Central memory CD4-positive, alpha-beta T cell (primary cell): ENCODE measurements around the gene PTOV1.
A peak's percentile ranks its signal among the peaks of the same experiment; 100 is the strongest.

ENCODE experiments used
- DNase-seq: peaks from one replicate; pipeline ENCODE4 v3.0.0; 2022

PTOV1 gene

DNA sequence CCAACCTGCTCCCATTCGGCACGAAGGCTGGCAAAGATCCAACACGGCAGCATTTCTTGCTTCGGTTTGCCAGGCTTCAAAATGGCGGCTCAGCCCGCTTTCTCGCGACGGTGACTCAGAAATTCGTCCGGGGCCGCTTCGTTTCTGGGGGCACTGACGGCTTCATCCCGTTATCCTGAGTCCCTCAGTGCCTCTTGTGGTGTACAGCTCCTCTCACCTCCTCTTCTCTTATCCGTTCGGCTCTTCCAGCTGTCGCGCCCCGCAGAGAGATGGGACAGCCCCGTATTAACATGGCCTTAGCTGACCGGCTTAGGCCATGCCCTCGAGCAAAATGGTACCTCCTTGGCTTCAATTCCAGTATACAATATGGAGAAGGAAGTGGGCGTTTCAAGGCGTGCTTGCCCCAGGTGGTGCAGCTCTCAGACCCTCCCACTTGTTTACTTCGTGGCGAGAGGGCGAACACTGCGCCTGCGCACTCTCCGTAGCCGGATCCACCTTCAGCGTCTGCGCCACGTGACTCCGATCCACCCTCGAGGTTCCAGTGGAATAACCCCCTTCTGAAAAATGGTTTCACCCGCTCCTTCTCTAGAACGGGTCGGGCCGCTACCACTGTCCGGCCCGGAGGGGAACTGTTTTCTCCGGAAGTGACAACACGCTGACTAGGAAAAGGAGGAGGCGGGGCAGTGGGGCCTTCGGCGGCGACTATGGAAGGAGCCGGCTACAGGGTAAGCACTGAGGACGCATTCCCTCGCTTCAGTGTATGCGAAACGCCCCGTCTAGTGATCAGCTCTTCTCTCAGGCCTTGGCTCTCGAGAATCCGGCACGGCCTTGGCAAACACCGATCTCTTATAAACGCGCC, 26.3 kb downstream of the PTOV1 start, which contains the start of the genes AKT1S1 and TBC1D17:
Gene AKT1S1 (minus strand): TSS at position 336 of the 859 bp plus-strand sequence. CDS start 4,060 bp downstream, outside the sequence.
Gene TBC1D17 (plus strand): TSS at position 683 of the 859 bp plus-strand sequence. CDS start 22 bp downstream, at position 705.
- peak; percentile 100 for DNase-seq

DNA sequence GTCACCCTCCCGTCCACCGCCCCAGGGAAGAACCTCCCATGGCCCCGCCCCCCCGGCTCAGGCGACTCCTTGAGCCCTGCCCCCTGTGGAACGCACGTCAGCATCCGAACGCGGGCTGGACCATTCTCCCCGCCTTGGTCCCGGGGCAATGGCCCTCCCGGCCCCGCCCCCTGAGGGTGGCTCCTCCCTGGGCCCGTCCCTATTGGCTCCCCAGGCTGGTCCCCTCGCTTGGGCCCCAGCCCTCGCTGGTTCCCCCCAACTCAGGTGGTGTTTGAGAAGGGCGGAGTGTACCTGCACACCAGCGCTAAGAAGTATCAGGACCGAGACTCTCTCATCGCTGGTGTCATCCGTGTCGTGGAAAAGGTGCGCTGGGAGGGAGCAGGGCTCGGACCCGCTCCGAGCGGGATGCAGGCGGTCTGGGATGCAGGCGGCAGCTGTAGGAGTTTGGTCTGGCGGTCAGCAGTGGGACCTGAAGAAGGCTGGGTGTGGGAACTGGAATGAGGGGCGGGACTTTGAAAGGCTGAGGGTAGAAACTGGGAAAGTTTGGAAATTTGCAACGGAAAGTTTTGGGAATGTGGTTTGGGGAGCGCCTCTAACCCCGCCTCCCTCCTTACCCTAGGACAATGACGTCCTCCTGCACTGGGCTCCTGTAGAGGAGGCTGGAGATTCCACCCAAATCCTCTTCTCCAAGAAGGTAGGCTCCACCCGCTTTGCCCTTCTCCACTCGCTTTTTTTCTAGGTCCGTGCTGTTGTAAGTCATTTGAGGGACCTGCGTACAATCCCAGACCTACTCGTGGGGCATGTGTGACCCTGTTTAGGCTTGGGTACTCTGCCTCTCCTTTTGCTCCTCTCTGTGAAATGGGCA, 27.2 kb downstream of the PTOV1 start:
- DNase-seq = peak; percentile 97

DNA sequence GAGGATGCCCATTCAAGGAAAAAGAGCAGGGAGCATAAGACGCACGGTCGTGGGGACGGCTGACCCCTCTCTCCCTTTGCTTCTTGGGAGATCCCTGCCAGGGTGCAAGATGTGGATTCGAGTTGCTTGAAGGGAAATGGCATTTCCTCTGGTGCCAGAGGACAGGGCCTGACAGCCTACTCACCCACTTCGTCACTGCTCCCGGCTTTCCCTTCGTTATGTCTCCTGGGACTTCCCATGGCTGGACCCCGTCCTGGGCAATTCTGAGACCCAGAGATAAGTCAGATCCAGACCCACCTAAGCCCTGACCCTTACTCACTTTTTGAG, 27.7 kb downstream of the PTOV1 start:
- DNase-seq = no peak

GRCh38 chr19:49879243-49879963, 28.4 kb downstream of the PTOV1 start:
- DNase-seq = no peak

DNA sequence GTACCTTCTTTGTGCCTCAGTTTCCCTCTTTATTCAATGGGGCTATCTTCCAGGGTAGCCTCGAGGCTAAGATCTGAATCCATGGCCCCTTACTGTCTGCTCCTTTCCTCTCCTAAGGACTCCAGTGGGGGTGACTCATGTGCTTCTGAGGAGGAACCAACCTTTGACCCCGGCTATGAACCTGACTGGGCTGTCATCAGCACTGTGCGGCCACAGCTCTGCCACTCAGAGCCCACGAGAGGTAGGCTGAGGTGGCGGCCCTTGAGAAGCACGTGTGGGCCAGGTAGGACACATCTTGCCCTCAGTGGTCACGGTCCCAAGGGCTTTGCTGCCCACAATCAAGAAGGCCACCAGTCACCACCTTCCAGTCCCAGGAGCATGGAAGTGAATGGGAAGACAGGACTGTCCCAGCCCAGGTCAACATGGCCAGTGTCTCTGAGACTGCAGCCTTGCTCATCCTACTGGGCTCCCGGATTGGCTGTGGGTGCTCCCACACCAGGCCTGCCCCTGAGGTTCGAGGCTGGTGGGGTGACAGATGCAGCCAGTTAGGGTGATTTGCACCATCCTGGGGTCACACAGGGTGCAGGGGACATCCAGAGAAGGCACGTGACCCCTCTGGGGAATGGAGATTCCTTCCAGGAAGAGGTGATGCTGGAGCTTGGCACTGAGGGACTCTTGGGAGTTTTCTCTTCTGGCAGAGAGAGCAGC, 29.4 kb downstream of the PTOV1 start:
- no peak for DNase-seq

GRCh38 chr19:49881186-49881585, 30.2 kb downstream of the PTOV1 start:
- no peak for DNase-seq

- no peak for DNase-seq
These were observed 30.9 kb downstream of the PTOV1 start for GRCh38 chr19:49881672-49882394.

DNA sequence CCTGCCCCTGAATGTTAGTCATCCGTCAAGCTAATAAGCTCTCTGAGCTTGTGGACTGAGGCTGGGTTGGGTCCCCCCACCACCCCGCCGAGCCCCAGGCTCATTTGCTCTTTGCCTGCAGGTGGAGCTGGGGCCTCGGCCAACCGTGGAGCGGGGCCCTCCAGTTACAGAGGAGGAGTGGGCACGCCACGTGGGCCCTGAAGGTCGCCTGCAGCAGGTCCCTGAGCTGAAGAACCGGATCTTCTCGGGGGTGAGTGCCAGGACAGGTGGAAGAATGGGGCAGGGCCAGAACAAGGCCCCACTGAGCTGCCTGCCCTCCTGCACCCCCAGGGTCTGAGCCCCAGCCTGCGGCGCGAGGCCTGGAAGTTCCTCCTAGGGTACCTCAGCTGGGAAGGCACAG, 31.7 kb downstream of the PTOV1 start:
- no peak for DNase-seq

DNA sequence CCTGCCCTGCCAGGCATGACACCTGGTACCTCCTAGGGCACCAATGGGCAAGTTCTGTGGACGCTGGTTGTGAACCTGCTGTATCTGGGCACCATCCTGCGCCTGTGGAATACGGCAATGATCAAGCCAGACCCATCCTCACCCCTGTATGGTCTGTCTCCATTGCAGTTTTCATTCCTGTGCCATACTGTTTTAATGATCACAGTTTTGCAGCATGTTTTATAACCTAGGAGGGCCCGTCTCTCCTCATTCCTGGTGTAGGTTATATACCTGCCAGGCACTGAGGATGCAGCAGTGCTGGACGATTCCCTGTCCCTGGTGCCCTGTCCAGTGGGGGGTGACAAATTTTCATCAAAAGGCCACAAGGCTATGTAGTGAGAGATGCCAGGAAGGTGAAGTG, 32.1 kb downstream of the PTOV1 start:
- no peak for DNase-seq

GRCh38 chr19:49884109-49884508, 33.1 kb downstream of the PTOV1 start:
- DNase-seq = no peak

DNA sequence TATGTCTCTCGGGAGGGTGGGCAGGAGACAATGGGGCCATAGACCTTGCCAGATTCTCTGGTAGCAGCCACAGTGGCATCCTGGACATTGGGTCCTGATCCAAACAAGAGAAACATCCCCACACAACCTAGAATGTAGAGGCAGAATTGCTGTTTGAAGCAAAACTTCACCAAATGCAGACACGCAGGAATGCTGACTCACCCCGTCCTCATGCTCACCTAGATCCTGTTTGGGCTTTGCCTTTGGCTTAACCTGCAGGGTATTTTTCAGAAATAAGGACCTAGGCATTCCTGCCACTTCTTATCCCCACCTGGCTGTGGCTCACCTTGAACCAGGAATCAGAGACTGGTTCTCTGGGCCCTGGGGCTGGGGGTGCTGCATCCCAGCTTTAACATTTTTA, 33.8 kb downstream of the PTOV1 start:
- DNase-seq = no peak

DNA sequence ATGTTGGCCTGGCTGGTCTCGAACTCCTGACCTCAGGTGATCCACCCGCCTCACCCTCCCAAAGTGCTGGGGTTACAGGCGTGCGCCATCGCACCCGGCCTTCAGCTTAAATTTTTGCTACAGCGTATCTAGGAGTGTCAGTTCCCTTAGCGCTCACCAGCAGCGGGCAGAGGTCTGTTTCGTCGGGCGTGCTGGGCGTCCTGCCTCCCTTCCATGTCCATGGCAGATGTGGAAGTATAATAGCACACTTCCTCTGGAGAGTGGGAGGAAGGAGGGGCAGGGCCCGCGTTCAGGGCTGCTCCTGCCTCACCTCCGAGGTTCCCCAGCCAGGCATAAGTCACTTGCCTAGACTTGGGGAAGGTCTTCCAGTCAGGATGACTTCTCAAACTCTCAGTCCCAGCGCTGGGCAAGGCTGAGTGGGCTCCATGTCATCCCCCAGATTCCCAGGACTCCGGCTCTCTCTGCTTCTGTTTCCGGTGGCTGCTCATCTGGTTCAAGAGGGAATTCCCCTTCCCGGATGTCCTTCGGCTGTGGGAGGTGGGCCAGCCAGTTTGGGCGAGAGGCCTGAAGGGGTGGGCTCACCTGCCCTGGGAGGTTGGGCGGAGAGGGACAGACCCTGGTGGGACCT, 36.2 kb downstream of the PTOV1 start:
- DNase-seq = no peak

- no peak for DNase-seq
These were observed 36.9 kb downstream of the PTOV1 start for GRCh38 chr19:49887665-49888509.

GRCh38 chr19:49888510-49888824, 37.5 kb downstream of the PTOV1 start:
- DNase-seq = no peak

DNA sequence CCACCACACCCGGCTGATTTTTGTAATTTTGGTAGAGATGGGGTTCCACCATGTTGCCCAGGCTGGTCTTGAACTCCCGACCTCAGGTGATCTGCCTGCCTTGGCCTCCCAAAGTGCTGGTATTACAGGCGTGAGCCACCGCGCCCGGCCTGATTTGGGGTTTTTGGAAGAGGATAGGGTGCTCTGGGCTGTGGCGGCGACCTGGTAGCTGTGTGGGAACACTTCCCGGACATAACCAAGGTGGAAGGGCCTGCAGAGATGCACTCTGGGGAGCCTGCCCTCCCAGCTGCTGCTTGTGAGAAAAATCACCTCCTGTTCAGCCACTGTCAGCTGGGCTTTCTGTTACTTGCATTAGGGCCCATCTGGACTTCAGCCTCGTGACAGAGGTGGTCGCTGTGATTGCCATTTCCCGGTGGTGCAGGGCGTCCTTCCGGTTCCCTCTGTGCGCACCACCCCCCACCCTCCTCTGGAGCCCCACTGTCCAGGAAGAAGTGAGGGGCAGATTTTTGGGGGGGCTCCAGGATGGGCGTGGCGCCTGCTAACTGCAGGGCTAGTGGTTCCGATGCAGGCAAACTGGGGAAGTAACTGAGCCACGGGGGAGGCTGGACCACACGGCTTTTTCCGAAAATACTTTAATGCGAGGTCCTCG, 38.2 kb downstream of the PTOV1 start:
- DNase-seq = no peak

DNA sequence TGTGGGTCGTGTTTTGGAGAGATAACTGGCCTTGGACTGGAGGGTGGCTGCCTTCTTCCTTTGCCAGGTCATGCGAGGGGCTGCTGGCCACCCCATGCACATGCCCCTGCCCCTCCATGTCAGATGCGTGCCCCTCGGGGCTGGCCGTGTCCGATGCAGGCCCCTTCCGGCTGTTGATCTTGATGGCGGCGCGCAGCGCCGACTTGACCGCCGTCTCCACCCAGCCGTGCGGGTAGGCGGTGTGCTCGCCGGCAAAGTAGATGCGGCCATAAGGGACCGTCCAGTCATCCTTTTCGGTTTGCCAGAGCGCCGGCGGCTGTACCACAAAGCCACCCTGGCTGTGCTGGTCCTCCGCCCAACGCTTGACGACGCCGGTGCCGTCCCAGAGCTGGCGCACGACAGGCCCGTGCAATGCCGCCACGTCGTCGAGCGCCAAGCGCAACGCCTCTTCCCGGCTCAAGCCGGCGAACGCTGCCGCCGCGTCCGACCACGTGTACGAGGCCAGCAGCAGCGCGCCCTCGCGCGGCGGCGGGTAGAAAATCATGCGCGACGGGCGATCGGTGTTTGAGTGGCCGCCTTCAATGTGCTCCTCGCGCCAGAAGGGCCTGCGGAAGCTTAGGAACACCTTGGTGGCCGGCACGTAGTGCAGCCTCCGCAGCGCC, 38.9 kb downstream of the PTOV1 start:
- peak; percentile 72 for DNase-seq

DNA sequence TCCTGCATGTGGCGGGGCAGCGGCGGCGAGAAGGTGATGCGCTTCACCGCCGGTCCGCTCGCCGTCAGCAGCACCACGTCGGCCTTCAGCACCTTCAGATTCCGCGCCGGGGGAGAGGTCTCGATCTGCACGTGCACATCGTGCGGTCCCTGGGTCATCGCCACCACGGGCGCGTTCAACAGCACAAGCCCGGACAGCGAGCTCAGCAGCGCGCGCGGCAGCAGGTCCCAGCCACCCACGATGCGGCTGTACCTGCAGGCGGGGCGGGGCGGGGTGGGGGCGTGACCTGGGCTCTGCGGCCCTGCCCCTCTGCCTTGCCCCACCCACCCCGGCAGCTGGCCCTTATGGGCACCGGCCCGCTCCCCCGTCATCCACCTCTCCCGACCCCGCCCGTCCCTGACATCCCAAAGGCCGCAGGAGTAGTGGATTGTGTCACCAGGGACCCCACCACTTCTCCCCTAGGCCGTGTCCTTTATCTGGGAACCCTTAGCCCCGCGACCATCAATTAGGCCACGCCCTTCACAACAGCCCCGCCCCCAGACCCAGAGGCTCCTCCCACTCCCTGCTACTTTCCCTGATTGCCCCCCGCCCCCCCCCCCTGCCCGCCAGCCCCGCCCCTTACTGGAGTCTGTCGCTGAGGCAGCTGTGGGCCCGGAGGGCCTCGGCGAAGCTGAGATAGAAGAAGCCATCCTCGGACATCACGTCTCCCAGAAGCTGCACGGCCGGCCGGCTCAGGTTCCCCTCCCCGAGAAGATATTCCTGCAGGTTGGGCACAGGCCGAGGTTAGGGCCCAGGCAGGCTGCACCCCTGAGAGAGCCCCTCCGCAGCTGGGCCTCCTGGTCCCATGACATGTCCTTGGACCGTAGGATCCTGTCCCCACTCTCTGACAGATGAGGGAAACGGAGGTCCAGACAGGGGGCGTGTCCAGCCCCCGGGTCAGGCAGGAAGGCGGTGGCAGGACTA, 39.7 kb downstream of the PTOV1 start:
- peak; percentile 48 for DNase-seq

DNA sequence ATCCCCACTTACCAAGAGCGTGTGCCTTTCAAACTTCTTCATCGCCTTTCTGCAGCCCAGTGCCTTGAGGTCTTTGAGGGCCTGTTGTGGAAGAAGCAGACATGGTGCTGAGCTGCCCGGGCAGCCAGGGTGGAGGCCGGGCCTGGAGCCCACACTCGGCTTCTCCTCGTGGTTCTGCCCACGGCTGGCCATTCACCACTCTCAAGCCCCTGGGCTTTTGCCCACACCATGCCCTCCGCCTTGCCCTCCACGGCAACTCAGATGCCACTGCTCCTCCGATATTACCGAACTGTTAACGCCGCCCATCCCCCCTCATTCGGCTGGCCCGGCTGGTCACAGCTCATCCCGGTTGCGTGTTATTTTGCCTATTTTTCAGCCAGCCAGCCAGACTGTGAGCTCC, 40.4 kb downstream of the PTOV1 start:
- no peak for DNase-seq
